HG02623 (cell line): ENCODE results near the gene TUFT1.

ENCODE experiments used
- ATAC-seq: cut with Tn5 transposase; IDR thresholded peaks from one replicate; pipeline ENCODE4 v1.9.1; 2021; ENCODE audit warnings: moderate library complexity; ENCODE audit not compliant: unreplicated experiment

Gene TUFT1, protein sequence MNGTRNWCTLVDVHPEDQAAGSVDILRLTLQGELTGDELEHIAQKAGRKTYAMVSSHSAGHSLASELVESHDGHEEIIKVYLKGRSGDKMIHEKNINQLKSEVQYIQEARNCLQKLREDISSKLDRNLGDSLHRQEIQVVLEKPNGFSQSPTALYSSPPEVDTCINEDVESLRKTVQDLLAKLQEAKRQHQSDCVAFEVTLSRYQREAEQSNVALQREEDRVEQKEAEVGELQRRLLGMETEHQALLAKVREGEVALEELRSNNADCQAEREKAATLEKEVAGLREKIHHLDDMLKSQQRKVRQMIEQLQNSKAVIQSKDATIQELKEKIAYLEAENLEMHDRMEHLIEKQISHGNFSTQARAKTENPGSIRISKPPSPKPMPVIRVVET

GRCh38 chr1:151540021-151540981, at the start of gene TUFT1:
TUFT1 (plus strand) TSS chr1:151540309; CDS start chr1:151540367, 58 bp downstream.
- peak; percentile 89 for ATAC-seq

- no peak for ATAC-seq
Measured at GRCh38 chr1:151491641-151492040, 48.5 kb upstream of the TUFT1 start.

DNA sequence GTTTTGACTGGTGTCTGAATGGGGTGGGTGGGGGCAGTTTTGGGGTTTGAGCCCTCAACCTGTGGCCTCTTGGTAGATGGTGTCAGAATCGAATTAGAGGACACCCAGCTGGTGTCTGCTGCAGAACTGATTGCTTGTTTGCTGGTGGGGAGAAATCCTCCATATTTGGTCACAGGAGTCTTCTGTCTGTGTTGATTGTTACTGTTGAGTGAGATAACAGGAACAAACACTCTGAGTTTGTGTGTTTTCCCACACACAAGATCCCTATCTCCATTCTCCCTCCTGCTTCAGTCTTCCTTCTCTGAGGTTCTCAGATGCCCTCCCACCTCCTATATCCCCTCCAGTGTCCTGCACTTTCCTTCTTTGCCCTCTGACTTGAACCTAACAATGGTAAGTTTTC, 48.0 kb upstream of the TUFT1 start:
- no peak for ATAC-seq

DNA sequence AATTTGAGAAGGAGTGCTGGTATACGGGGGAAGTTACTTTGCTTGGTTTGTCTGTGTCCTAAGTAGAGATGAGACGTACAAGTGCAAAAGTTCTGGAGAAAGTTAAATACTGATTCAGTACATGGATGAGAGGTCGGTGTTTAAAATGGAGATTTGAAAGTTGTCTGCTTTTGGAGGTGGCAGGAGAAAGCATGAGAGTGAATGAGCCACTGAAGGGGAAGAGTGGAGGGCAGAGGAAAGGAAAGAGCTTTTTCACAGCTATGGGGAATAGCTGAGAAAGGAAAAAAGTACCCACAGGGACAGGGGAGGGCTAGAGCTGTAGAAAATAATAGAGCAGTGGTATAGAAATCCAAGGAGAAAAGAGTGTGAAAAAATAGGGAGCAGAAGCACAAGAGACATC, 47.1 kb upstream of the TUFT1 start:
- ATAC-seq, result no peak

- no peak for ATAC-seq
Measured at GRCh38 chr1:151494741-151495281, 45.3 kb upstream of the TUFT1 start.

DNA sequence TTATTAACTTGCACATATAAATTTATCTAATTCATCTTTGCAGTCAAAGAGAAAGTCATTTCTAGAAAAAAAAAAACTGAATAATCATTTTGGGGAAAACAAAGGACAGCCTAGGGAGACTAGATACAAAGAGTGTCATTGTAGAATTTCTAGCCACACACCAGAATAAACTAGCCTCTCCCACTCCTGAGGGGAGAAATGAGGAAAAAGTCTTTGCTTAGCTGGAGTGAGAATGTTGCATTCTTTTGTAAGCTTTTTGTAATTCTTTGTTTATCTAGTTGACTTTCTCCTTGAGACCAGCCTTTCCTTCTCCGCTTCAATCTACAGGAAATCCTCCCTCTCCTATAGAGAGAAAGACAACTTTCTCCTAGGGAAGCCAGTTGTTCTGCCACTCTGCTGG, 44.8 kb upstream of the TUFT1 start:
- ATAC-seq, result no peak

DNA sequence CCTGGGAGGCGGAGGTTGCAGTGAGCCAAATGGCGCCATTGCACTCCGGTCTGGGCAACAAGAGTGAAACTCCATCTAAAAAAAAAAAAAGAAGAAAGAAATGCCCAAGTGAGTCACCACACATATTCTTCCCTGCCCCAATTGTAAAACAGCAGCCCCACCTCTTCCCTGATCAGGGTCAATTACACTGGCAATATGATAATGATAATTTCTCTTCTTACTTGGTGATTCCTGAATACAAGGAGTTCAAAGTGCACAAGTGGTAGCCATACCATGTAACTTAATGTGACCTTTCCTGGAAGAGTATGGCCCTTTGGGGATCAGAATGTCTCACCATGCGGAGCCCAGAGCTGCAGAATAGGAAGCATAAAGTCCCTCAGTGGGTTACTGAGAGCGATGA, 40.7 kb upstream of the TUFT1 start:
- ATAC-seq, result no peak

DNA sequence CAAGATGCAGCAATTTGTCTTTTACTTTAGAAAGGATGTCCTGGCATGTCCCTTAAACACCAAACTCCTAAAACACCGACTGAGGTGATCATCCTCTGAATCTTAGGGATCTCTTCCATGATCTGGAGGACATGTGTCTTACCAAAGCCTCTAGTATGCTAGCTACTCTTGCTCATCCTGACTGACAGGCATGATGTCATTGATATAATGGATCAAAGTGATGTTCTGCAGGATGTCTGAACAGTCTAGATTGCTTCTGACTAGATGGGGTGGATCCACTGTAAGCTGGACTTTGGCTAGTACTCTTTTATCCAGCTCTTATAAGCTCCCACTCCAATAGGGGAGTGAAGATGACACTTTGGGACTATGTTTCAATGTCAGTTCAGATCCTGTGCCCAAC, 40.2 kb upstream of the TUFT1 start:
- no peak for ATAC-seq

DNA sequence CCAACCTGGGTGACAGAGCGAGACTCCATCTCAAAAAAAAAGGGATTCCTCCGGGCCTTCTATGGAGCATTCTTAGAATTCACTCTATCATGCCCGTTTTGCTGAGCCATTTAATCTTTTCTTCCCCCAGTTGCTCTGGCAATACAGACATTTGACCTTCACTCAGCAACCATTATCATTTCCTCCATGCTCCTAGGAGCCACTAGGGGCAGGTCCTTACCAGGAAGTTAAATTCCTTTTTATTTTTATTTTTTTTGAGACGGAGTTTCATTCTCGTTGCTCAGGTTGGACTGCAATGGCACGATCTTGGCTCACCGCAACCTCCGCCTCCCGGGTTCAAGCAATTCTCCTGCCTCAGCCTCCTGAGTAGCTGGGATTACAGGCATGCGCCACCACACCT, 38.6 kb upstream of the TUFT1 start:
- ATAC-seq, result no peak

DNA sequence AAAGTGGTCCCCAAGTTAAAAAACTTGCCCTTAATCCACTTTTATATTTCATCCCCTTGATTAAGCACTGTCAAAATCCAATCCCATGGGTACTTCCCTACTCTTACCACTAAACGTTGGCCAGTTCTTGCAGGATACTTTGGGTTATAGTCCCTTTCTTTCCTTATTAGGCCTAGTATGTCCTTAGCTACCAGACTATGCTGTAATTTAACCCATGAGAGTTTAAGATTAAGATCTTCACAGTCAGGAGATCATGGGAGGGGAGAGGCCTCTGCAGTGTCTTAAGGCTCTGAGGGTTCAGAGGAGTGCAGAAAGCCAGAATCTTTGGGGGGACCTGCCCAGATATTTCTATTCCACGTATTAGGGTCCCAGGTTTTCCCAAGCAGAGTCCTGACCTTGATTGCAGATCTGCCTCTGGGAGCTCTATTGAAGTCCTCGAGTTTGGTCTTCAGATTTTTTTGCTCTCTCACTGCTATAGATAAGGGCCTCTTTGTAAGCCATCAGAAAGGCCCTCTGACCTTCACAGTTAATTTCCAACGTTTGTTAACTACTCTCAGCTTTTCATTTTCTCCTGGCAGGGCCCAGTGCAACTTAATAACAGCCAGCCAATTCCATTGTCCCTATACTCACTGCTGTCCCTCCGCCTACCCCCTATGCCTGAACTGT, 37.9 kb upstream of the TUFT1 start:
- no peak for ATAC-seq

GRCh38 chr1:151502859-151503780, 37.0 kb upstream of the TUFT1 start:
- no peak for ATAC-seq

DNA sequence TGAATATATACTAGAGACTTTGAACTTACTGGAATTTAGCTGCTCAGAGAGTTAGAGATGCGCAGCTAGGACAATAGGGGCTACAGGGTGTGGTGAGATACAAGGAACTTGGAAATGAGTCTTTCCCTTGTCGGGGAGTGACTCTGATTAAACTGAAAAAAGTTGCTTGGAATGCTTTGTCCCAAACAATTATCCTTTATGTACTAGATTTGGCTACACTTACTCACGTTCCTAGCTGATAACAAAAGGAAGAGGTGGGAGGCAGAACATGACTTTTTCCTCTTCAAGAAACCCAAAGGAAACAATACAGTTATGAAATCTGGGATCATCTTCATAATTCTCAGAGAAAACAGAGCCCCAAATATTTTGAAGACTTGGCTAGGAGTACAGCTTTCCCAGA, 35.9 kb upstream of the TUFT1 start:
- ATAC-seq, result no peak

DNA sequence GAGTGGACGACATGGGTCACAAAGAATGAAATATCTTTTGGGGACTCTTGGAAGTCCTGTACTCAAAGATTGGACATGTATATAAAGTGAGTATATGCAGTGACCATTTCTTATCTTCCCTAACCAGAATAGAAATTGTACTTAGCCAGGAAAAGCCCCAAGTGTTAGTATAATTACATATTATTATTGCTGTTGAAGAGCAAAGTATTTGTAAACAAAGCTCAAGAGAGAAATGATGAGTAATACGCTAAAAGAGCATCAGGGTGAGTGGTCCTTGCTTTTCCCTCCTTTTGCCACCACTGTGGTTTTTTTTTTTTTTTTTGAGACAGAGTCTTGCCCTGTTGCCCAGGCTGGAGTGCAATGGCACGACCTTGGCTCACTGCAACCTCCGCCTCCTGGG, 35.4 kb upstream of the TUFT1 start:
- no peak for ATAC-seq

DNA sequence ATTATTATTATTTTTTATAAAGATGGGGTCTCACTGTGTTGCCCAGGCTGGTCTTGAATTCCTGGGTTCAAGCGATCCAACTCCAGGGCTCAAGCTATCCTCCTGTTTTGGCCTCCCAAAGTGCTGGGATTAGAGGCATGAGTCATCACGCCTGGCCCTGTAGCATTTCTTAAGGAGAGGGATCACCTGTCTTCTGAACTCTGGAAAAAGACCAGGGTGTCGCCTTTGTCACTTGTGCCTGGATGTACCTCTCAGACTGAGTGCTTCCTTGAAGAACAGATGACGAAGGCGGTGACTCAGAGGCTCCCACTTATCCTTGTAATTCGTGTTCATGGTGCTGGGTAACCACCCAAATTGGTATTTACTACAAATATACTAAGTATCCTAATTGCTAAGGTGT, 31.3 kb upstream of the TUFT1 start:
- ATAC-seq, result no peak

DNA sequence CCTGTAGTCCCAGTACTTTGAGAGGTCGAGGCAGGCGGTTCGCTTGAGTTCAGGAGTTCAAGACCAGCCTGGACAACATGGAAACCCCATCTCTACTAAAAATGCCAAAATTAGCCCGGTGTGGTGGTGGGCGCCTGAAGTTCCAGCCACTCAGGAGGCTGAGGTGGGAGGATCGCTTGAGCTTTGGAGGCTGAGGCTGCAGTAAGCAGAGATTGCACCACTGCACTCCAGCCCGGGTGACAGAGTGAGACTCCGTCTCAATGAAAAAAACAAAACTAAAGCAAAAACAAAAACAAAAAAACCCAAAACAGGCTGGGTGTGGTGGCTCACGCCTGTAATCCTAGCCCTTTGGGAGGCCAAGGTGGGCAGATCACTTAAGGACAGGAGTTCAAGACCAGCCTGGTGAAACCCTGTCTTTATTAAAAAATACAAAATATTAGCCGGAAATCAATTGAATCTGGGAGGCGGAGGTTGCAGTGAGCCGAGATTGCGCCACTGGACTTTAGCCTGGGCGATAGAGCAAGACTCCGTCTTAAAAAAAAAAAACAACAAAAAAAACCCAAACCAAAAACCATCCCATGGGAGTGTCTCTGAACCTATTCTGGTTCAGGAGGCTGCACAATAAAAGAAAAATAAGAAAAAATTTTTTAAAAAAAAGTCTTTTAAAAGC, 30.6 kb upstream of the TUFT1 start:
- ATAC-seq, result no peak

DNA sequence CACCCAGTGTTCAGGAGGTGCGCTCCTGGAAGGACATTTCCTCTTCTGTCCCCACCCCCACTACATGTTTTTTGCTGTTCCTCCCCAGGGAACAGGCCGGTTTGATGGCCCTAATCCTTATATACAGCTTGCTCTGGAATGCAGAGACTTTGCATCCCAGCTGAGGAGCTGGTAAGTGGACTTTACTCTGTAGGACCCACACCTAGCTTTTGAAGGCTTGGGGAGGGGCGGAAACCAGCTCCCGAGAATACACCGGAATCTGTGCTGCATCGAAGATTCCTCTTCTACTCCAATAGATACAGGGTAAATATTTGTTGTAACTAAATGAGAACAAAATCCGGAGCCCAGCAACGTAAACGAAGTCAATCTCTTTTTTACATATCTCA, 30.1 kb upstream of the TUFT1 start:
- ATAC-seq, result no peak

- no peak for ATAC-seq
Measured at GRCh38 chr1:151510614-151510956, 29.5 kb upstream of the TUFT1 start.

- peak; percentile 83 for ATAC-seq
Measured at GRCh38 chr1:151510957-151511635, 29.0 kb upstream of the TUFT1 start, which contains the start of gene CGN. CGN (plus strand) TSS chr1:151511387; CDS start chr1:151518520, 7,133 bp downstream.

GRCh38 chr1:151511636-151512215, 28.4 kb upstream of the TUFT1 start:
- ATAC-seq, result peak; percentile 15
